Measurements from ENCODE around the gene GEMIN7.

GEMIN7 gene

DNA sequence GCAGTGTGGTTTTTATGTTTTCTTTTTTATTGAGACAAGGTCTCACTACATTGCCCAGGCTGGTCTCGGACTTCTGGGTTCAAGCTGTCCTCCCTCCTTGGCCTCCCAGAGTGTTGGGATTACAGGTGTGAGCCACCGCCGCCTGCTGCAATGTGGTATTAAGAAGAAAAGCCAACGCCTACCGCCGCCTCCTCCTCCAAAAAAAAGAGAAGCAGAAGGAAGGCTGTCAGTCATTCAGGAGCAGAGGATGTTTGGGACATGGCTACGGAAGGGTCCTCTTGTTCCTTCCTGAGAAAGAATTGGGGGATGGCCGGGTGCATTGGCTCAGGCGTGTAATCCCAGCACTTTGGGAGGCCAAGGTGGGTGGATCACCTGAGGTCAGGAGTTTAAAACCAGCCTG lies 15.1 kb downstream of the GEMIN7 start:
- H3K27ac ChIP-seq = no peak overlapping the region
- no peak for DNase-seq
- TF ChIP-seq, protein P1, sequence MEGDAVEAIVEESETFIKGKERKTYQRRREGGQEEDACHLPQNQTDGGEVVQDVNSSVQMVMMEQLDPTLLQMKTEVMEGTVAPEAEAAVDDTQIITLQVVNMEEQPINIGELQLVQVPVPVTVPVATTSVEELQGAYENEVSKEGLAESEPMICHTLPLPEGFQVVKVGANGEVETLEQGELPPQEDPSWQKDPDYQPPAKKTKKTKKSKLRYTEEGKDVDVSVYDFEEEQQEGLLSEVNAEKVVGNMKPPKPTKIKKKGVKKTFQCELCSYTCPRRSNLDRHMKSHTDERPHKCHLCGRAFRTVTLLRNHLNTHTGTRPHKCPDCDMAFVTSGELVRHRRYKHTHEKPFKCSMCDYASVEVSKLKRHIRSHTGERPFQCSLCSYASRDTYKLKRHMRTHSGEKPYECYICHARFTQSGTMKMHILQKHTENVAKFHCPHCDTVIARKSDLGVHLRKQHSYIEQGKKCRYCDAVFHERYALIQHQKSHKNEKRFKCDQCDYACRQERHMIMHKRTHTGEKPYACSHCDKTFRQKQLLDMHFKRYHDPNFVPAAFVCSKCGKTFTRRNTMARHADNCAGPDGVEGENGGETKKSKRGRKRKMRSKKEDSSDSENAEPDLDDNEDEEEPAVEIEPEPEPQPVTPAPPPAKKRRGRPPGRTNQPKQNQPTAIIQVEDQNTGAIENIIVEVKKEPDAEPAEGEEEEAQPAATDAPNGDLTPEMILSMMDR (IDR thresholded peaks at IDR 0.05; ENCODE audit: low read depth, low read length) = no peak
- H3K36me3 ChIP-seq = peaks cover 32% of the 10 kb centered on the region
- peak overlapping the region; percentile 98 for H3K4me3 ChIP-seq (ENCODE audit: low read depth, low read length)
- H3K27me3 ChIP-seq (ENCODE audit: insufficient read depth, low read depth, severe bottlenecking) = no peaks in the 10 kb centered on the region
- no peaks in the 10 kb centered on the region for H3K9me3 ChIP-seq (ENCODE audit: severe bottlenecking)

DNA sequence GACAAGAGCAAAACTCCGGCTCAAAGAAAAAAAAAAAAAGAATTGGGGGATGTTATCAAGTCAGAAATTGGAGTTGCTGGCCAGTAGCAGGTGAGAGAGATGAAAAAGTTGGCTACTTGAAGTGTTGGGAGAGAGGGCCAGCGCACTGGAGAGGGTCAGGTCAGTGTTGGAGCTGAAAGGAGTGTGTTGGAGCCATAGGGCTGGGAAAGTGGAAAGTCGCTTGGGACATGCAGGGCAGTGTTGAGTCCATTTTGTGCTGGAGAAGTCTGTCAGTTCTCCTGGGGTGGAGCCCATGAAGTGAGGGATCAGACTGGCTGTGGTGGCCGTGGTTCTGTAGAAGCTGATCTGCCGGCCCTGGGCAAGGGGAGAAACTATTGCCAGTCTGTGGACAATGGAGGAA lies 15.6 kb downstream of the GEMIN7 start:
- H3K27ac ChIP-seq = no peak overlapping the region
- no peak for DNase-seq
- H3K27me3 ChIP-seq (ENCODE audit: insufficient read depth, low read depth, severe bottlenecking) = no peaks in the 10 kb centered on the region
- H3K4me3 ChIP-seq (ENCODE audit: low read depth, low read length) = no peak overlapping the region
- TF ChIP-seq, protein P1 (IDR thresholded peaks at IDR 0.05; ENCODE audit: low read depth, low read length) = no peak
- H3K9me3 ChIP-seq (ENCODE audit: severe bottlenecking) = no peaks in the 10 kb centered on the region
- H3K36me3 ChIP-seq = peaks cover 36% of the 10 kb centered on the region

DNA sequence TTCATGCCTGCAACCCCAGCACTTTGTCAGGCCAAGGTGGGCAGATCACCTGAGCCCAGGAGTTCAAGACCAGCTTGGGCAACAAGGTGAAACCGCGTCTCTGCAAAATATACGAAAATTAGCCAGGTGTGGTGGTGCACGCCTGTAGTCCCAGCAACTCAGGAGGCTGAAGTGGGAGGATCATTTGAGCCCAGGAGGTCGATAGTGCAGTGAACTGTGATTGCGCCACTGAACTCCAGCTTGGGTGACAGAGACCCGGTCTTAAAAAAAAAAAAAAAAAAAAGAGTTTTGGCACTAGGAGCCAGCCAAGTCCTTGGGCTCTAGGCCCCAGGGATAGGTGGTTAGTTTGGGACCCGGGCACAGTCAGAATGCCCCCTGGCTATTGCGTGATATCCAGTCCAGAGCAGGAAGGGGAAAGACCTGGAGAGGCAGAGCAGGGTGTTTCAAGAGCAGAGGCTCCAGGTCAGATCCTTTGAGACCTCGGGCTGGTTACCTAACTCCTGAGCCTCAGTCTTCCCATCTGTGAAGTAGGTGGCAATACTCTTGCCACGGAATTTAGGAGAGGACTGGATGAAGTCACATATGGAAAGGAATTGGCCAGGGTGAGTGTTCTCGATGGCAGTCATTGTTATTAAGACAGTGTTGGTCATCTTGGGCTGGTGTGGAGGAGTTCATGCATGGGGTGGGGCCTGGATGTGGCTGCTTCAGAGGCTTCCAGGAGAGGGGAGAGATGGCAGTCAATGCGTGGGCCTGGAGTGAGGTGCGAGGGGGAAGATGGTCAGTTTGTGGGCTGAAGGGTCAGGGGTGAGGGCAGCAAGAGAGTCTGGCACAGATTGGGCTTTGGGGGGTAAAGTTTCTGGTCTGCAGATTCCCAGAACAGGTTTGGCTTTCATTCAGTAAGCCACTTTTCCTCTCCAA lies 16.7 kb downstream of the GEMIN7 start:
- H3K9me3 ChIP-seq (ENCODE audit: severe bottlenecking) = no peaks in the 10 kb centered on the region
- no peak for DNase-seq
- H3K27me3 ChIP-seq (ENCODE audit: insufficient read depth, low read depth, severe bottlenecking) = no peaks in the 10 kb centered on the region
- H3K4me3 ChIP-seq (ENCODE audit: low read depth, low read length) = no peak overlapping the region
- peaks cover 37% of the 10 kb centered on the region for H3K36me3 ChIP-seq
- TF ChIP-seq, protein P1 (IDR thresholded peaks at IDR 0.05; ENCODE audit: low read depth, low read length) = no peak
- no peak overlapping the region for H3K27ac ChIP-seq

DNA sequence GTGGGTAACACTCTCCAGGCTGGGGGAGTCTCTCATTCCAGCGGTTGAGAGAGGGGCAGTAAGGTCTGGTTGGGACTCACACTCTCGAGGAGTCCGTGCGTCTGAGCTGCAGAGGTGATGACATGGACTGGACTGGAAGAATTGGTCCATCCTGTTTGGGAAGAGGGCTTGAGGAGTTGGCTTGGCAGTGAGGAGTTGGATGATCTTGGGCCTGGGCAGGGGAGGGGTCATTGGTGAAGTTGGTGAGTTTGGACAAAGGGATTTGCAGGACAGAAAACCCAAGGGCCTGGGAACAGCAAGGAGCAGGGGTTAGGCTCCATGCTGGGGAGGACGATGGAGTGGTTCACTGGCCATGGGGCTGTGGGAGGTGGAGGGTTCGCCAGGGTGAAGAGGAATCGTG lies 17.6 kb downstream of the GEMIN7 start:
- no peaks in the 10 kb centered on the region for H3K27me3 ChIP-seq (ENCODE audit: insufficient read depth, low read depth, severe bottlenecking)
- TF ChIP-seq, protein P1 (IDR thresholded peaks at IDR 0.05; ENCODE audit: low read depth, low read length) = no peak

DNA sequence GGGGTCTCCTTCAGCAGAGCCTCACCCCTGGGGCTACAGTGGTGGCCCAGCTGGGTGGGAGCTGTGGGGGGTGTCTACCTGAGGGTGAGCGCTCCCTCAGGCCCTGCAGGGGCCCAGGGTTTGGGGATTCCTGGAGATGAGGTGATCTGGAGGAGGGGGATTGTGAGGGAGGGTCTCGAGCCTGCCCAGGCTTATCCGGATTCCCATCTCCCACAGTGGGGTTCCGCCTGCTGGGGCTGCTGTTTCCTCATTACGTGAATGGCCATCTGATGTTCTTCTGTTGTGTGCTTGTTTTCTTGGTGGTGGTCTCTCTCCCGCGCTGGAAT lies 18.4 kb downstream of the GEMIN7 start:
- Histone ChIP-seq H3K4me3 (ENCODE audit: low read depth, low read length) (no peak overlapping the region), H3K9me3 (ENCODE audit: severe bottlenecking) (no peaks in the 10 kb centered on the region), H3K27ac (no peak overlapping the region), H3K27me3 (ENCODE audit: insufficient read depth, low read depth, severe bottlenecking) (no peaks in the 10 kb centered on the region), H3K36me3 (peaks cover 37% of the 10 kb centered on the region)
- DNase-seq = no peak
- TF ChIP-seq, protein P1 (IDR thresholded peaks at IDR 0.05; ENCODE audit: low read depth, low read length) = no peak

More for the DNA sequence above, 17.6 kb downstream of the GEMIN7 start:
- no peak for DNase-seq
- Histone ChIP-seq H3K36me3 (peaks cover 37% of the 10 kb centered on the region), H3K27ac (no peak overlapping the region), H3K9me3 (ENCODE audit: severe bottlenecking) (no peaks in the 10 kb centered on the region), H3K4me3 (ENCODE audit: low read depth, low read length) (no peak overlapping the region)
